H9 (cell line): ENCODE measurements around the gene DMAC2. TPM values are rescaled to one million over a fixed set of nuclear protein-coding genes. Genes with fewer than 3 reads are reported as not detected.

Experiments used
- DNase-seq: peaks from one replicate; pipeline ENCODE4 v3.0.0-alpha.2; 2017
- H2AFZ ChIP-seq: one replicate; pipeline ENCODE4 v1.6.1; 2013; ENCODE audit warnings: mild to moderate bottlenecking, low read length, control low read depth, moderate library complexity
- H2AK5ac ChIP-seq: 2 replicates; pipeline ENCODE4 v1.6.1; 2013; ENCODE audit warnings: low read length, control low read depth, mixed read lengths; ENCODE audit not compliant: insufficient read length
- H2BK120ac ChIP-seq: one replicate; pipeline ENCODE4 v1.6.1; 2013; ENCODE audit warnings: low read depth, mild to moderate bottlenecking, low read length, control low read depth, inconsistent platforms; ENCODE audit not compliant: poor library complexity, severe bottlenecking
- H2BK12ac ChIP-seq: 2 replicates; pipeline ENCODE4 v1.6.1; 2013; ENCODE audit warnings: low read length, control low read depth, mixed read lengths, low read depth; ENCODE audit not compliant: insufficient read length
- H2BK15ac ChIP-seq: 2 replicates; pipeline ENCODE4 v1.6.1; 2013; ENCODE audit warnings: low read depth, low read length, control low read depth
- H2BK20ac ChIP-seq: one replicate; pipeline ENCODE4 v1.6.1; 2013; ENCODE audit warnings: low read depth, mild to moderate bottlenecking, low read length, control low read depth, inconsistent platforms; ENCODE audit not compliant: poor library complexity, severe bottlenecking
- H2BK5ac ChIP-seq: 2 replicates; pipeline ENCODE4 v1.6.1; 2013; ENCODE audit warnings: low read length, control low read depth, mixed read lengths; ENCODE audit not compliant: insufficient read length
- H3K14ac ChIP-seq: 2 replicates; pipeline ENCODE4 v1.6.1; 2013; ENCODE audit warnings: low read length, control low read depth; ENCODE audit not compliant: insufficient read depth
- H3K18ac ChIP-seq: 2 replicates; pipeline ENCODE4 v1.6.1; 2013; ENCODE audit warnings: low read depth, mild to moderate bottlenecking, mixed read lengths, low read length, control low read depth; ENCODE audit not compliant: insufficient read length
- H3K23ac ChIP-seq: 2 replicates; pipeline ENCODE4 v1.6.1; 2013; ENCODE audit warnings: low read length, control low read depth, mixed read lengths, low read depth; ENCODE audit not compliant: insufficient read length
- H3K23me2 ChIP-seq: 2 replicates; pipeline ENCODE4 v1.6.1; 2013; ENCODE audit warnings: low read depth, mild to moderate bottlenecking, mixed read lengths, low read length, control low read depth; ENCODE audit not compliant: insufficient read length, poor library complexity, severe bottlenecking
- H3K27ac ChIP-seq: 2 replicates; pipeline ENCODE4 v1.5.1; 2013; ENCODE audit warnings: low read length, control low read depth, mixed read lengths, low read depth; ENCODE audit not compliant: insufficient read length
- H3K27me3 ChIP-seq: 2 replicates; pipeline ENCODE4 v1.6.1; 2013; ENCODE audit warnings: low read length, control low read depth, inconsistent platforms; ENCODE audit not compliant: insufficient read depth
- H3K4ac ChIP-seq: 2 replicates; pipeline ENCODE4 v1.6.1; 2013; ENCODE audit warnings: low read depth, mild to moderate bottlenecking, control low read depth, inconsistent platforms, low read length, moderate library complexity
- H3K4me1 ChIP-seq: 2 replicates; pipeline ENCODE4 v1.6.1; 2013; ENCODE audit warnings: low read length, control low read depth, inconsistent platforms; ENCODE audit not compliant: insufficient read depth
- H3K4me2 ChIP-seq: 2 replicates; pipeline ENCODE4 v1.6.1; 2013; ENCODE audit warnings: low read length, control low read depth, mixed read lengths; ENCODE audit not compliant: insufficient read length, insufficient read depth
- H3K56ac ChIP-seq: 2 replicates; pipeline ENCODE4 v1.6.1; 2013; ENCODE audit warnings: low read depth, mild to moderate bottlenecking, mixed read lengths, low read length, control low read depth; ENCODE audit not compliant: insufficient read length
- H3K79me1 ChIP-seq: 2 replicates; pipeline ENCODE4 v1.6.1; 2013; ENCODE audit warnings: low read depth, mild to moderate bottlenecking, moderate library complexity, low read length, control low read depth, inconsistent platforms; ENCODE audit not compliant: insufficient read depth, poor library complexity, severe bottlenecking
- H3K79me2 ChIP-seq: 2 replicates; pipeline ENCODE4 v1.6.1; 2013; ENCODE audit warnings: low read length, control low read depth, inconsistent platforms; ENCODE audit not compliant: insufficient read depth
- H3K9ac ChIP-seq: 2 replicates; pipeline ENCODE4 v1.6.1; 2013; ENCODE audit warnings: low read length, control low read depth, mixed read lengths; ENCODE audit not compliant: insufficient read length; ENCODE audit errors: extremely low read depth
- H3K9me3 ChIP-seq: one replicate; pipeline ENCODE4 v1.6.1; 2013; ENCODE audit warnings: low read depth, low read length, inconsistent platforms; ENCODE audit not compliant: control insufficient read depth
- H3T11ph ChIP-seq: one replicate; pipeline ENCODE4 v1.6.1; 2013; ENCODE audit warnings: mild to moderate bottlenecking, low read length, control low read depth, inconsistent platforms
- H4K20me1 ChIP-seq: one replicate; pipeline ENCODE4 v1.6.1; 2013; ENCODE audit not compliant: control insufficient read depth, insufficient read length, insufficient read depth
- H4K5ac ChIP-seq: 2 replicates; pipeline ENCODE4 v1.6.1; 2013; ENCODE audit warnings: low read depth, mild to moderate bottlenecking, mixed read lengths, low read length, control low read depth; ENCODE audit not compliant: insufficient read length
- H4K8ac ChIP-seq: replicated peaks from 2 replicates; pipeline ENCODE4 v1.6.1; 2013; ENCODE audit warnings: low read length, control low read depth, mixed read lengths, low read depth; ENCODE audit not compliant: insufficient read length
- H4K91ac ChIP-seq: 2 replicates; pipeline ENCODE4 v1.6.1; 2013; ENCODE audit warnings: low read depth, mild to moderate bottlenecking, moderate library complexity, mixed read lengths, low read length, control low read depth; ENCODE audit not compliant: insufficient read length
- H3K27ac Mint-ChIP-seq, 3 experiments: 2 replicates in 2 of 3; 3 replicates in 1 of 3; pipeline ENCODE4 v1.8.0; 2020 to 2021; ENCODE audit warnings: mixed read lengths in 3 of 3, mild to moderate bottlenecking in 1 of 3, moderate library complexity in 1 of 3
- H3K27me3 Mint-ChIP-seq: 2 replicates; pipeline ENCODE4 v1.8.0; 2021; ENCODE audit warnings: low read depth, mild to moderate bottlenecking, moderate library complexity, mixed read lengths
- H3K36me3 Mint-ChIP-seq, 3 experiments: 2 replicates in 2 of 3; 3 replicates in 1 of 3; pipeline ENCODE4 v1.8.0; 2020 to 2021; ENCODE audit warnings: low read depth in 3 of 3, mixed read lengths in 3 of 3; ENCODE audit not compliant: insufficient read depth in 1 of 3
- H3K4me1 Mint-ChIP-seq, 2 experiments: 2 replicates each; pipeline ENCODE4 v1.8.0; 2020; ENCODE audit warnings: mixed read lengths in 2 of 2
- H3K4me3 Mint-ChIP-seq, 2 experiments: 2 replicates in 1 of 2; 3 replicates in 1 of 2; pipeline ENCODE4 v1.8.0; 2020 to 2021; ENCODE audit warnings: mild to moderate bottlenecking in 2 of 2, mixed read lengths in 2 of 2, moderate library complexity in 1 of 2
- H3K9me3 Mint-ChIP-seq, 2 experiments: 2 replicates in 1 of 2; 3 replicates in 1 of 2; pipeline ENCODE4 v1.8.0; 2020; ENCODE audit warnings: mild to moderate bottlenecking in 2 of 2, mixed read lengths in 2 of 2, moderate library complexity in 1 of 2
- CTCF ChIP-seq: fragments of 200-600 bp; sonication (generic); conservative IDR thresholded peaks from 3 replicates; pipeline ENCODE4 v1.8.0; 2021; ENCODE audit warnings: antibody characterized with exemption, mild to moderate bottlenecking
- WGBS: extraction: QIAGEN DNeasy Blood & Tissue Kit; methylation state at CpG from one replicate; pipeline ENCODE4 v1.1.7; 2013; ENCODE audit warnings: missing lambda C conversion rate, low lambda C conversion rate, mixed read lengths; ENCODE audit not compliant: insufficient read length; ENCODE audit errors: extremely low coverage; 5-methylcytosine and 5-hydroxymethylcytosine counted together
- total RNA-seq: library from RNA; stranded (reverse); gene quantifications from 2 replicates; pipeline ENCODE4 v1.2.1, GENCODE V29; 2021

Gene DMAC2
- total RNA-seq, 1 experiment from 2014 or later: 70.5 TPM

GRCh38 chr19:41479757-41480191 lies 40.1 kb upstream of the DMAC2 start:
- Histone ChIP-seq H2BK20ac (no peak overlapping the region), H4K91ac (no peak overlapping the region), H3K4me1 (no peaks in the 10 kb centered on the region), H3K27ac (no peak overlapping the region), H4K20me1 (no peaks in the 10 kb centered on the region), H3K23me2 (no peaks in the 10 kb centered on the region), H3K4ac (no peak overlapping the region), H3K18ac (no peak overlapping the region), H2BK5ac (no peak overlapping the region), H3K79me1 (no peaks in the 10 kb centered on the region), H2BK15ac (no peak overlapping the region), H3K27me3 (no peaks in the 10 kb centered on the region), H3K79me2 (no peaks in the 10 kb centered on the region), H3K56ac (no peak overlapping the region), H3T11ph (no peak overlapping the region), H3K23ac (no peak overlapping the region), H3K14ac (no peak overlapping the region), H4K8ac (no peak overlapping the region), H4K5ac (no peak overlapping the region), H3K9ac (no peak overlapping the region), H2BK120ac (no peak overlapping the region), H3K4me2 (no peak overlapping the region), H3K9me3 (peaks cover 49% of the 10 kb centered on the region), H2AFZ (no peak overlapping the region), H2AK5ac (no peak overlapping the region), H2BK12ac (no peak overlapping the region)
- H3K4me1 Mint-ChIP-seq: no peaks in the 10 kb centered on the region
- peaks cover 3% of the 10 kb centered on the region; the same call in 1 of the 2 replicates for H3K27me3 Mint-ChIP-seq
- peaks cover 0 to 10% (median 9%) of the 10 kb centered on the region in 3 experiments; a peak in 6 of 7 replicates for H3K36me3 Mint-ChIP-seq
- no peak for TF ChIP-seq CTCF
- no CpG with 5 or more reads among the region's 8 CpGs for WGBS
- no peak overlapping the region for H3K27ac Mint-ChIP-seq
- H3K9me3 Mint-ChIP-seq: peaks cover 73 to 85% of the 10 kb centered on the region in 2 experiments
- no peak overlapping the region for H3K4me3 Mint-ChIP-seq
- no peak for DNase-seq
